ENCODE results near the gene OPCML.

The OPCML gene

DNA sequence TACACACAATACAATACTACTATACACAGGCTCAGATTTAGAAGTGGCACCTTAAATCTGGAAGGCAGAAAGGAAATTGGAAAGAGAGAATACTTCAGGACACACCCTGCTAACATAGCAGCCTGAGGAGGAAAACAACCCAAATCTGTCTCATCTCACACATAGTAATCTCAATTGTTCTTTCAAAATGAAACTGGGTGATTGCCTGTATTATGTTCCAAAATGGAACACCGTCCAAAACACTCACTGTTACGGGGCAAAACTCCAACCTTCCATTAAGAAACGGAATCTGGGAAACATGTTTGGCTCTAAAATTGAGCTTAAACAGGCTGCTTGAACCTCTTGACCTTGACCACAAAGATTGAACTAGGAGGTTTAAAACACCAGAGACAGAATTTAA, 572.6 kb downstream of the OPCML start:
- no CpG with 5 or more reads among the region's 3 CpGs for WGBS, 2 donors (ENCODE audit: extremely low coverage in 2 of 2, insufficient read length in 2 of 2, insufficient replicate concordance in 1 of 2)
- DNase-seq (ENCODE audit: low spot score), result no peak
- Histone ChIP-seq H3K14ac (ENCODE audit: low read length) (no peak overlapping the region), H4K91ac (ENCODE audit: low read depth, low read length, poor library complexity) (no peak overlapping the region), H3K18ac (ENCODE audit: low read length) (no peak overlapping the region), H2BK5ac (ENCODE audit: low read length) (no peak overlapping the region), H3K36me3 (replicated peaks in 1 of 2; ENCODE audit: control insufficient read depth in 2 of 2, insufficient read depth in 2 of 2, low read length in 2 of 2) (no peaks in the 10 kb centered on the region), H2BK15ac (ENCODE audit: low read length) (no peak overlapping the region), H3K23ac (ENCODE audit: low read depth, low read length, poor library complexity) (no peak overlapping the region), H3K27me3 (ENCODE audit: control insufficient read depth in 3 of 3, insufficient read depth in 3 of 3, low read depth in 1 of 3, low read length in 3 of 3) (peaks cover 0 to 8% (median 0%) of the 10 kb centered on the region in 3 experiments), H3K4me1 (ENCODE audit: control insufficient read depth in 2 of 2, insufficient read depth in 1 of 2, low read depth in 1 of 2, low read length in 2 of 2) (peaks cover 0 to 10% of the 10 kb centered on the region in 2 donors), H3K4ac (ENCODE audit: low read length) (no peak overlapping the region), H3K4me3 (ENCODE audit: low read length in 2 of 2) (no peak overlapping the region), H3K27ac (replicated peaks; ENCODE audit: low read length) (no peak overlapping the region), H3K9ac (ENCODE audit: low read depth, low read length, poor library complexity) (no peak overlapping the region), H3K4me2 (ENCODE audit: insufficient read depth, low read length, poor library complexity, severe bottlenecking) (no peak overlapping the region), H2AFZ (ENCODE audit: low read length) (no peak overlapping the region), H2AK5ac (ENCODE audit: low read depth, low read length) (no peak overlapping the region), H2BK120ac (ENCODE audit: low read depth, low read length) (no peak overlapping the region), H4K8ac (ENCODE audit: low read depth, low read length) (no peak overlapping the region), H2BK12ac (ENCODE audit: low read length) (no peak overlapping the region), H3K9me3 (replicated peaks in 1 of 2; ENCODE audit: control insufficient read depth in 2 of 2, insufficient read depth in 1 of 2, low read depth in 1 of 2, low read length in 2 of 2) (no peaks in the 10 kb centered on the region), H3K79me1 (ENCODE audit: low read depth, low read length) (no peaks in the 10 kb centered on the region)

DNA sequence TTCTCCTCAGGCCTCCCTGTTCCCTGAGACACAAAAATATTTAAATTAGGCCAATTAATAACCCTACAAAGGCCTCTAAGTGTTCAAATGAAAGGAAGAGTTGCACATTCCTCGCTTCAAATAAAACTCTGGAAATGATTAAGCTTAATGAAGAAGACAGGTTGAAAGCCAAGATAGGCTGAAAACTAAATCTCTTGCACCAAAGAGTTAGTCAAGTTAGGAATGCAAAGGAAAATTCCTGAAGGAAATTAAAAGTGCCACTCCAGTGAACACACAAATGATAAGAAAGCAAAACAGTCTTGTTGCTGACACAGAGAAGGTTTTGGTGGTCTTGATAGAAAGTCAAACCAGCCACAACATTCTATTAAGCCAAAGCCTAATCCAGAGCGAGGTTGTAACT, 574.4 kb downstream of the OPCML start:
- Histone ChIP-seq H2BK15ac (ENCODE audit: low read length) (no peak overlapping the region), H2AFZ (ENCODE audit: low read length) (no peak overlapping the region), H3K36me3 (replicated peaks in 1 of 2; ENCODE audit: control insufficient read depth in 2 of 2, insufficient read depth in 2 of 2, low read length in 2 of 2) (no peaks in the 10 kb centered on the region), H2BK5ac (ENCODE audit: low read length) (no peak overlapping the region), H2BK120ac (ENCODE audit: low read depth, low read length) (no peak overlapping the region), H3K18ac (ENCODE audit: low read length) (no peak overlapping the region), H3K9ac (ENCODE audit: low read depth, low read length, poor library complexity) (no peak overlapping the region), H3K14ac (ENCODE audit: low read length) (no peak overlapping the region), H3K79me1 (ENCODE audit: low read depth, low read length) (no peaks in the 10 kb centered on the region), H3K27me3 (ENCODE audit: control insufficient read depth in 3 of 3, insufficient read depth in 3 of 3, low read depth in 1 of 3, low read length in 3 of 3) (peaks cover 0 to 8% (median 0%) of the 10 kb centered on the region in 3 experiments), H3K4ac (ENCODE audit: low read length) (no peak overlapping the region), H4K8ac (ENCODE audit: low read depth, low read length) (no peak overlapping the region), H3K23ac (ENCODE audit: low read depth, low read length, poor library complexity) (no peak overlapping the region), H4K91ac (ENCODE audit: low read depth, low read length, poor library complexity) (no peak overlapping the region), H2BK12ac (ENCODE audit: low read length) (no peak overlapping the region), H3K27ac (replicated peaks; ENCODE audit: low read length) (no peak overlapping the region), H2AK5ac (ENCODE audit: low read depth, low read length) (no peak overlapping the region), H3K4me3 (ENCODE audit: low read length in 2 of 2) (no peak overlapping the region), H3K9me3 (replicated peaks in 1 of 2; ENCODE audit: control insufficient read depth in 2 of 2, insufficient read depth in 1 of 2, low read depth in 1 of 2, low read length in 2 of 2) (no peaks in the 10 kb centered on the region), H3K4me2 (ENCODE audit: insufficient read depth, low read length, poor library complexity, severe bottlenecking) (no peak overlapping the region), H3K4me1 (ENCODE audit: control insufficient read depth in 2 of 2, insufficient read depth in 1 of 2, low read depth in 1 of 2, low read length in 2 of 2) (peaks cover 0 to 9% of the 10 kb centered on the region in 2 donors)
- no peak for DNase-seq (ENCODE audit: low spot score)
- no CpG with 5 or more reads among the region's 2 CpGs for WGBS, 2 donors (ENCODE audit: extremely low coverage in 2 of 2, insufficient read length in 2 of 2, insufficient replicate concordance in 1 of 2)

DNA sequence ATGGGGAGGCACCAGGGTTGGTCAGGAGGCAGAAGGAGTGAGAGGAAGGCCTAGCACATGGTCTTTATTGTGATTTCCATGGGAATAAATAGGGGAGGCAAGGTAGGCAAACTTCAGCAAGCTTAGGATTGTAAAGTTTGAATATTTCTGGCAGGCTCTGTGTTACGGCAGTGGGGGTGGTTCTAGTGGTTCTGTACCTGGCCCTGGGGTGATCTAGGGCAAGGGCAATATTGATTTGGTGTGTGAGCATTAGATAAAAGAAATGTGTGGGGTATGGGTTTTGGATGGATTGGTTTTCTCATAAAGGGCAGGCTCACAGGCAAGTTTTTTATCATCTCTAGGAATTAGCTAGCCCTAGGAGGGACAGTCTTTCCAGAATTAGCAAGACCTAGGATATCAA, 584.0 kb downstream of the OPCML start:
- WGBS, 2 donors (ENCODE audit: extremely low coverage in 2 of 2, insufficient read length in 2 of 2, insufficient replicate concordance in 1 of 2), result no CpG with 5 or more reads among the region's 1 CpG

DNA sequence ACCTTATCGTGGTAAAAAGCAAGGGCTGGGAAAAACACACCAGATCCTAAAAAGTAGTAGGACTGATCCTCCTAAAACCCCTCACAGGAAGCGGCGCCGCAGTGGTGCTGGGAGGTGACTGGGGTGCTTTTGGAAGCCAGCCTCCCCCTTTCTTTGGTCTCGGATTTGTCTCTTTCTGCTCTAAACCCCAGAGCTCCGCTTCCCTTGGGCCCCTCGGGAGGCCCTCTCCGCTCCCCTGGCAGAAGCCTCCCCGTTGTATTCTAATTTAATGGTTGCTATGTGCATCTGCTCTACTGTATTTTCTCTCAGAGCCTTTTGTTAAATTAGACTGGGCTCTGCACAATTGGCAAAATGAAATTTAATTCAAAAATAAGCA, 587.7 kb downstream of the OPCML start:
- Histone ChIP-seq H3K4me2 (ENCODE audit: insufficient read depth, low read length, poor library complexity, severe bottlenecking) (peak overlapping the region; percentile 87), H2AFZ (ENCODE audit: low read length) (no peak overlapping the region), H4K8ac (ENCODE audit: low read depth, low read length) (no peak overlapping the region), H3K27ac (replicated peaks; ENCODE audit: low read length) (no peak overlapping the region), H3K9ac (ENCODE audit: low read depth, low read length, poor library complexity) (no peak overlapping the region), H2BK15ac (ENCODE audit: low read length) (no peak overlapping the region), H4K91ac (ENCODE audit: low read depth, low read length, poor library complexity) (no peak overlapping the region), H3K14ac (ENCODE audit: low read length) (no peak overlapping the region), H3K18ac (ENCODE audit: low read length) (no peak overlapping the region), H3K36me3 (replicated peaks in 1 of 2; ENCODE audit: control insufficient read depth in 2 of 2, insufficient read depth in 2 of 2, low read length in 2 of 2) (no peaks in the 10 kb centered on the region), H3K4me3 (ENCODE audit: low read length in 2 of 2) (peak overlapping the region in 1 of 2 donors; percentile 79), H3K9me3 (replicated peaks in 1 of 2; ENCODE audit: control insufficient read depth in 2 of 2, insufficient read depth in 1 of 2, low read depth in 1 of 2, low read length in 2 of 2) (no peaks in the 10 kb centered on the region), H3K27me3 (ENCODE audit: control insufficient read depth in 3 of 3, insufficient read depth in 3 of 3, low read depth in 1 of 3, low read length in 3 of 3) (peaks cover 0 to 61% (median 19%) of the 10 kb centered on the region in 3 experiments), H2BK12ac (ENCODE audit: low read length) (no peak overlapping the region), H3K4ac (ENCODE audit: low read length) (no peak overlapping the region), H3K79me1 (ENCODE audit: low read depth, low read length) (no peaks in the 10 kb centered on the region), H3K4me1 (ENCODE audit: control insufficient read depth in 2 of 2, insufficient read depth in 1 of 2, low read depth in 1 of 2, low read length in 2 of 2) (peaks cover 2 to 9% of the 10 kb centered on the region in 2 donors), H2AK5ac (ENCODE audit: low read depth, low read length) (no peak overlapping the region), H2BK5ac (ENCODE audit: low read length) (no peak overlapping the region), H2BK120ac (ENCODE audit: low read depth, low read length) (no peak overlapping the region), H3K23ac (ENCODE audit: low read depth, low read length, poor library complexity) (no peak overlapping the region)
- no CpG with 5 or more reads among the region's 9 CpGs for WGBS, 2 donors (ENCODE audit: extremely low coverage in 2 of 2, insufficient read length in 2 of 2, insufficient replicate concordance in 1 of 2)
- no peak for DNase-seq (ENCODE audit: low spot score)

More for the DNA sequence above, 584.0 kb downstream of the OPCML start:
- H3K36me3 ChIP-seq (replicated peaks in 1 of 2; ENCODE audit: control insufficient read depth in 2 of 2, insufficient read depth in 2 of 2, low read length in 2 of 2), result no peaks in the 10 kb centered on the region
- H3K27ac ChIP-seq (replicated peaks; ENCODE audit: low read length), result no peak overlapping the region
- H3K9me3 ChIP-seq (replicated peaks in 1 of 2; ENCODE audit: control insufficient read depth in 2 of 2, insufficient read depth in 1 of 2, low read depth in 1 of 2, low read length in 2 of 2), result no peaks in the 10 kb centered on the region
- no peak for DNase-seq (ENCODE audit: low spot score)
- no peak overlapping the region for H2AK5ac ChIP-seq (ENCODE audit: low read depth, low read length)
- H3K4me1 ChIP-seq (ENCODE audit: control insufficient read depth in 2 of 2, insufficient read depth in 1 of 2, low read depth in 1 of 2, low read length in 2 of 2), result peaks cover 0 to 6% of the 10 kb centered on the region in 2 donors
- no peak overlapping the region for H3K9ac ChIP-seq (ENCODE audit: low read depth, low read length, poor library complexity)
- H2BK5ac ChIP-seq (ENCODE audit: low read length), result no peak overlapping the region
- no peak overlapping the region for H2BK12ac ChIP-seq (ENCODE audit: low read length)
- no peak overlapping the region for H2BK120ac ChIP-seq (ENCODE audit: low read depth, low read length)
- H3K18ac ChIP-seq (ENCODE audit: low read length), result no peak overlapping the region
- no peak overlapping the region for H4K91ac ChIP-seq (ENCODE audit: low read depth, low read length, poor library complexity)
- H4K8ac ChIP-seq (ENCODE audit: low read depth, low read length), result no peak overlapping the region
- no peak overlapping the region for H3K4ac ChIP-seq (ENCODE audit: low read length)
- H2BK15ac ChIP-seq (ENCODE audit: low read length), result no peak overlapping the region
- H3K23ac ChIP-seq (ENCODE audit: low read depth, low read length, poor library complexity), result no peak overlapping the region
- no peak overlapping the region for H3K4me2 ChIP-seq (ENCODE audit: insufficient read depth, low read length, poor library complexity, severe bottlenecking)
- no peaks in the 10 kb centered on the region for H3K79me1 ChIP-seq (ENCODE audit: low read depth, low read length)
- peaks cover 0 to 48% (median 10%) of the 10 kb centered on the region in 3 experiments for H3K27me3 ChIP-seq (ENCODE audit: control insufficient read depth in 3 of 3, insufficient read depth in 3 of 3, low read depth in 1 of 3, low read length in 3 of 3)
- H2AFZ ChIP-seq (ENCODE audit: low read length), result no peak overlapping the region
- no peak overlapping the region for H3K14ac ChIP-seq (ENCODE audit: low read length)
- no peak overlapping the region for H3K4me3 ChIP-seq (ENCODE audit: low read length in 2 of 2)
